ENCODE data around the gene PLD6. TPM values are rescaled to one million over a fixed set of nuclear protein-coding genes. Genes with fewer than 3 reads are reported as not detected.
"Not testable (repeated sequence)": the region's sequence is repeated elsewhere in the genome, so short reads cannot be mapped to it uniquely, and the experiment has no call there.

Gene PLD6, protein sequence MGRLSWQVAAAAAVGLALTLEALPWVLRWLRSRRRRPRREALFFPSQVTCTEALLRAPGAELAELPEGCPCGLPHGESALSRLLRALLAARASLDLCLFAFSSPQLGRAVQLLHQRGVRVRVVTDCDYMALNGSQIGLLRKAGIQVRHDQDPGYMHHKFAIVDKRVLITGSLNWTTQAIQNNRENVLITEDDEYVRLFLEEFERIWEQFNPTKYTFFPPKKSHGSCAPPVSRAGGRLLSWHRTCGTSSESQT
- total RNA-seq: 1 to 10 TPM; 9.2 to 9.6 TPM

DNA sequence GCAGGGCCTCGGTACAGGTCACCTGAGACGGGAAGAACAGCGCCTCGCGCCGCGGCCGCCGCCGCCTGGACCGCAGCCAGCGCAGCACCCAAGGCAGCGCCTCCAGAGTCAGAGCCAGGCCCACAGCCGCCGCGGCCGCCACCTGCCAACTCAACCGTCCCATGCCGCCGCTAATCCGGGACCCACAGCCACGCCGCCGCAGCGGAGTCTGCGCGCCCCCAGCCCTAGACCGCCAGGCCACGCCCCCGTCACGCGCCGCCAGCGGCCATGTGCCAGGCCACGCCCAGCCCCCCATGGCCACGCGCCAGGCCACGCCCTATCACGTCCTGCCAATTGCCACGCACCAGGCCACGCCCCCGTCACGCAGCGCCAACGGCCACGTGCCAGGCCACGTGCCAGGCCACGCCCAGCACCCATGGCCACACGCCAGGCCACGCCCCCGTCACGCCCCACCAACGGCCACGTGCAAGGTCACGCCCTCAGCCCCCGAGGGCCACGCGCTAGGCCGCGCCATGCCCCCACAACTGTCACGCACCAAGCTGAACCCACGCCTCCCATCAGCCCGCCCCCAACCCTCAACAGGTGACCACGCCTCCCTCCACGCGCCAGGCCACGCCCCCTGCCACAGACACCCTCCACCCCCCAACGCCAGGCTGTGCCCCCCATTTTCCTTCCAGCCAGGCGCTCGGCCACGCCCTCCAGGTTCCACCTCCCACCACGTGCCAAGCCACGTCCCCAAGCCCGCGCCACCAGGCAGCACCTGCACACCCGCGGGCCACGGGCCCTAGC, at the start of gene PLD6:
TSS of gene PLD6 (minus strand) at position 210 of the 789 bp plus-strand sequence. CDS start at position 163, 47 bp downstream.
- ATAC-seq: peak; percentile 71 to 80
- H3K36me3 Mint-ChIP-seq: peaks cover 20 to 21% of the 10 kb centered on the region in 2 donors
- no peaks in the 10 kb centered on the region for H3K9me3 Mint-ChIP-seq
- peak; percentile 89 to 94 for DNase-seq (ENCODE audit: low spot score in 2 of 2)
- peak within 1 kb of the TSS; percentile 93 to 96 for H3K27ac Mint-ChIP-seq

DNA sequence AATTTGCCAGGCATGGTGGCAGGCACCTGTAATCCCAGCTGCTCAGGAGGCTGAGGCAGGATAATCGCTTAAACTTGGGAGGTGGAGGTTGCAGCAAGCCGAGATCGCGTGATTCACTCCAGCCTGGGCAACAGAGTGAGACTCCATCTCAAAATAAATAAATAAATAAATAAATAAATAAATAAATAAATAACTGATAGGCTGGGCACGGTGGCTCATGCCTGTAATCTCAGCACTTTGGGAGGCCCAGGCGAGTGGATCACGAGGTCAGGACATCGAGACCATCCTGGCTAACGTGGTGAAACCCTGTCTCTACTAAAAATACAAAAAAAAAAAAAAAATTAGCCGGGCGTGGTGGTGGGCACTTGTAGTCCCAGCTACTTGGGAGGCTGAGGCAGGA, 49.6 kb upstream of the PLD6 start:
- Mint-ChIP-seq H3K27ac (peak overlapping the region in 1 of 2 donors; percentile 72), H3K36me3 (peaks cover 18 to 28% of the 10 kb centered on the region in 2 donors)
- not testable (repeated sequence) for DNase-seq (ENCODE audit: low spot score in 2 of 2); ATAC-seq; H3K9me3 Mint-ChIP-seq

DNA sequence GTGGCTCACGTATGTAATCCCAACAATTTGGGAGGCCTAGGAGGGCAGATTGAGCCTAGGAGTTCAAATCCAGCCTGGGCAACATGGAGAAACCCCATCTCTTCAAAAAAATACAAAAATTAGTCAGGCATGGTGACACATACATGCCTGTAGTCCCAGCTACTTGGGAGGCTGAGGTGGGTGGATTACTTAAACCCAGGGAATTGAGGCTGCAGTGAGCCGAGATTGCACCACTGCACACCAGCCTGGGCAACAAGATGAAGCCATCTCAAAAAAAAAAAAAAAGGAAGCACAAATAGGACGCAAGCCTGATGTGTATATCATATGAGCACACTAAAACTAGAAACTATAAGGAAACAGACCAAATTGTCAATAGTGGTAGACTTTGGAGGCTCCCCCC, 47.9 kb upstream of the PLD6 start:
- ATAC-seq: no peak
- DNase-seq (ENCODE audit: low spot score in 2 of 2): no peak
- Mint-ChIP-seq H3K36me3 (peaks cover 16 to 26% of the 10 kb centered on the region in 2 donors), H3K9me3 (no peaks in the 10 kb centered on the region), H3K27ac (no peak overlapping the region)

DNA sequence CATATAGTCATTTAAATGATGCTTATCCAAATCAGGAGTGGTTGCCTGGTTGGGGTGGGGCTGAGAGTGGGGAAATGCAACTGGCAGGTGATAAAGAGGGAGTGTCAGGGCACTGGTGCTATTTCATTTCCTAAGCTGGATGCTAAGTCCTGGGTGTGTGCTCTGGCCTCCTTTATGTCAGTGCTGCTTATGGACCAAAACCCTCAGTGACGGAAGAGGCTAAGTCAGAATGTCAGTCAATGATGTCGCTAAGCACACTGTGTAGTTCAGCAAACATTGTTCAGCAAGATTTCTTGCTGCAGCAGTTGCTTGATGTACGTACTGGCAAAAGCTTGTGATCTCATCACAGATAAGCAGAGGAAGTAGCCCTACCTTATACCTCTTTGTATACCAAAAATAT, 47.3 kb upstream of the PLD6 start:
- DNase-seq (ENCODE audit: low spot score in 2 of 2) (no peak), ATAC-seq (no peak)
- H3K27ac Mint-ChIP-seq: no peak overlapping the region
- H3K9me3 Mint-ChIP-seq: no peaks in the 10 kb centered on the region
- peaks cover 12 to 20% of the 10 kb centered on the region in 2 donors for H3K36me3 Mint-ChIP-seq

DNA sequence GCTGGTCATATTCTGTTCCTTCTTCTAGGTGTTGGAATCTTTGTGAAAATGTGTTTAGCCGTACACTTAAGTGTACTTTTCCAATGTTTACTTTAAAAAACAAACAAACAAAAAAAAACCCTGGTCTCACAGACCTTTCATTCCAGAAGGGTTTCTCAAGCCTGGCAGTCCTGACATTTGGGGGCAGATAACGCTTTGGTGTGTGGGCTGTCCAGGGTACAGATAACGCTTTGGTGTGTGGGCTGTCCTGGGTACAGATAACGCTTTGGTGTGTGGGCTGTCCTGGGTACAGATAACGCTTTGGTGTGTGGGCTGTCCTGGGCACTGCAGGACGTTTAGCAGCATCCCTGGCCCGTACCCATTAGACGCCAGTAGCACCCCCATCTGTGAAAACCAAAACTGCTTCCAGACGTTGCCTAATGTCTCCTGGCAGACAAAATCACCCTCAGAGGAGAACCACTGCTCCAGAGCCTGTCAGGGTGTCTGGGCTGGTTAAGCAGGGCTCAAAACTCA, 46.1 kb upstream of the PLD6 start:
- Mint-ChIP-seq H3K27ac (no peak overlapping the region), H3K9me3 (no peaks in the 10 kb centered on the region), H3K36me3 (peaks cover 8 to 15% of the 10 kb centered on the region in 2 donors)

DNA sequence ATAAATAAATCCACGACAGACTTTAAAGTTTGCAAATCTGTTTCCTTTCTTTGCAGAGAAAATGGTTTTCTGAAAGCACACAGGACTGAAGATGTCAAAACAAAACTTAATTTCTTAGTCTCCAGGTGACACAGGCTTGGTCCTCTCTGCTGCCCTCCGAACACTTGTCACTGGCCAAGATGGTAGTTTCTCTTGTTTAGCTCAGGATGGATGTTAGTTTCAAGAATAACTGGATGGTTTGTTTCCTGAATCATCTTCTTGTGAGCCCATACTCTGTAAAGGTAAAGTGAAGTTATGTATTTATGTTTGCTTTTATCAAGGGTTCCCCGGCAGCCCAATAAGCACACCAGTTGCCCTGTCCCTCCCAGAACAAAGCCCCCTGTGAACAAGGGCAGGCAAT, 40.7 kb upstream of the PLD6 start:
- ATAC-seq (no peak), DNase-seq (ENCODE audit: low spot score in 2 of 2) (no peak)
- H3K9me3 Mint-ChIP-seq: no peaks in the 10 kb centered on the region
- H3K27ac Mint-ChIP-seq: no peak overlapping the region
- peaks cover 0 to 14% of the 10 kb centered on the region in 2 donors for H3K36me3 Mint-ChIP-seq

More for the DNA sequence above, 46.1 kb upstream of the PLD6 start:
- DNase-seq (ENCODE audit: low spot score in 2 of 2): no peak
- no peak for ATAC-seq

DNA sequence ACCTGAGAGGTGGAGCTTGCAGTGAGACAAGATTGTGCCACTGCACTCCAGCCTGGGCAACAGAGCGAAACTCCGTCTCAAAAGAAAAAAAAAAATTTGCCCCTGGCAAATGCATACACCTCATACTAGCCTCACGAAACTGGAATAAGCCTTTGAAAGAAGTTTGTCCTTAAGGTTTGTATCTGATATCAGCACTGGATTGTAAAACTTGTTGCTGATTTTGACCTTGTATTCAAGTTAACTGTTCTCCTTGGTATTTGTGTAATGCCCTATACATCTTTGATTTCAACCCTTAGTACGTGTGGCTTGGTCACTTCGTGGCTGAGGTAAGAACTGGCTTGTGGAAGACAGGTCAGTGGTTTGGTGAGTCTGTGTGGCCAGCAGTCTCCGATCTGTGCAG, 37.0 kb upstream of the PLD6 start:
- Mint-ChIP-seq H3K27ac (no peak overlapping the region), H3K9me3 (no peaks in the 10 kb centered on the region), H3K36me3 (peaks cover 0 to 14% of the 10 kb centered on the region in 2 donors)
- ATAC-seq (no peak), DNase-seq (ENCODE audit: low spot score in 2 of 2) (no peak)

DNA sequence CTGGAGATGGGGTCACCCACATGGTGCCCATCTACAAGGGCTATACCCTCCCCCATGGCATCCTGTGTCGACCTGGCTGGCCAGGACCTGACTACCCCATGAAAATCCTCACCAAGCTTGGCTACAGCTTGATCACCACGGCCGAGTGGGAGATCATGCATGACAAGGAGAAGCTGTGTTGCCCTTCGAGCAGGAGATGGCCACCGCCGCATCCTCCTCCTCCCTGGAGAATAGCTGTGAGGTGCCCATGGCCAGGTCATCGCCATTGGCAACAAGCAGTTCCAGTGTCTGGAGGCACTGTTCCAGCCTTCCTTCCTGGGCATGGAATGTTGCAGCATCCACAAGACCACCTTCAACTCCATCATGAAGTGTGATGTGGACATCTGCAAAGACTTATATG, 36.1 kb upstream of the PLD6 start:
- no peak overlapping the region for H3K27ac Mint-ChIP-seq
- ATAC-seq: no peak
- peaks cover 6 to 10% of the 10 kb centered on the region in 2 donors for H3K36me3 Mint-ChIP-seq
- H3K9me3 Mint-ChIP-seq: no peaks in the 10 kb centered on the region
- DNase-seq (ENCODE audit: low spot score in 2 of 2): no peak

DNA sequence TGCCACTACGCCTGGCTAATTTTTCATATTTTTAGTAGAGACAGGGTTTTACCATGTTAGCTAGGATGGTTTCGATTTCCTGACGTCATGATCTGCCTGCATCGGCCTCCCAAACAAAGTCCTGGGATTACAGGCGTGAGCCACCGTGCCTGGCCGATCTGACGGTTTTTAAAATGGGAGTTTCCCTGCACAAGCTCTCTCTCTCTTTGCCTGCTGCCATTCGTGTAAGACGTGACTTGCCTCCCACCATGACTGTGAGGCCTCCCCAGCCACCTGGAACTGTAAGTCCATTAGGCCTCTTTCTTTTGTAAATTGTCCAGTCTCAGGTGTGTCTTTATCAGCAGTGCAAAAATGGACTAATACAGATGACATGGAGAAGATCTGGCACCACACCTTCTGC, 35.5 kb upstream of the PLD6 start:
- Mint-ChIP-seq H3K27ac (peak overlapping the region in 1 of 2 donors; percentile 50), H3K36me3 (peaks cover 4 to 10% of the 10 kb centered on the region in 2 donors), H3K9me3 (no peaks in the 10 kb centered on the region)
- ATAC-seq: no peak
- no peak for DNase-seq (ENCODE audit: low spot score in 2 of 2)

DNA sequence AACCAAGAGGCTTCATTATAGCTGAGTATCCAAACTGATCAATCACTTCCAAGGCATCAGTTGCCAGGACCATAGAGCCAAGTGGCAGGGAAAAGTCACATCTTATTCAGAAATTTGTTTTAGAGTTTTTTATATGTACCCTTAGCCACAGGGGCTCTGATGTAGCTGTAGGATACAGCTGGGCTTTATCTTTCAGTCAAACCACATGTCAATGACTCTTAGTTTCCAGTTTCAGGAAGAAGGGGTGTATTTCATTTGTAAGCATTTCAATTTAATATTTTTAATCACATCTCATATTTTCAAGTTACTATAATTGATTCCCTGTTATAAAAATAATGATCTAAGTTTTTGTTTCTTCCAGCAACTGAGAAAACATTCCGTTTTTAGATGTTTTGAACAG, 33.7 kb upstream of the PLD6 start:
- Mint-ChIP-seq H3K9me3 (no peaks in the 10 kb centered on the region), H3K27ac (no peak overlapping the region), H3K36me3 (peaks cover 0 to 16% of the 10 kb centered on the region in 2 donors)
- peak in 1 of 2 donors; percentile 52 for ATAC-seq
- DNase-seq (ENCODE audit: low spot score in 2 of 2): no peak

DNA sequence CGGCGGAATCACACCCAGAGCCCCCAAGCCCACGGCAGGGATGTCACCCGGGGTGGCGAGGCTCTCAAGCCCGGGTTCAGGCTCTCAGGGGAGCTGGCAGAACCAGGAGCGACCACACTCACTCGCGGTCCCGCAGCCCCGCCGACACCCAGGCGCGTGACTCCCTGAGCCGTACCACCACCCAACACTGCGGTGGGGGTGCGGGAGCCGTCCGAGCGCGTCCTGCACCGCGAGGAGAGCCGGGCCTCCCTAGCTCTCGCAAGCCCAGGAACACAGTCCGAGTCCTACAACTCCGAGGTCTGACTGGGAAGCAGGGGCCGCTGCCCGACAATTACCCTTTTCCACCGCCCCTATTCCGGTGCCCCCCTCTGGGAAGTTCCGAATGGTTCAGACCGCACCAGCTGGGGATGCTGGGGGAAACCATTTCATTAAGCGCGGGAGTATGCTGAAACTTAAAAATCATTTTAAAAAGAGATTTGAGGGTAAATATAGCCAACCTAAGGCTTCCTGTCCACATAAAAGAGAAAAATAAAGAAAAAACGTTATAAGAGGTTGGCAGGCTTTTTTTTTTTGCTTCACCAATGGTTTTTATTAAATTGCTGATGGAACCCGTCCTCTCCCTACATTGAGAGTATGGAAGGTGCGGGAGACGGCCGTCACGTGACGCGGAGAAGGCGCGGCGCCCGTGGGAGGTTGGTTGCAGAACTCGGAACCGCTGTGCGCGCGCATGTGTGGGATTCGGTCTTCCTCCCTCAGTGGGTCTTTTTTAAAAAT, 31.1 kb upstream of the PLD6 start, which contains the start of gene FLCN:
TSS of gene FLCN (minus strand) at position 143 of the 774 bp plus-strand sequence. CDS start 9,031 bp downstream, outside the sequence.
- peak; percentile 90 to 94 for ATAC-seq
- peak; percentile 84 to 92 for DNase-seq (ENCODE audit: low spot score in 2 of 2)
- H3K36me3 Mint-ChIP-seq: peaks cover 0 to 16% of the 10 kb centered on the region in 2 donors
- H3K27ac Mint-ChIP-seq: peak within 1 kb of the TSS; percentile 99 to 100
- H3K9me3 Mint-ChIP-seq: no peaks in the 10 kb centered on the region

DNA sequence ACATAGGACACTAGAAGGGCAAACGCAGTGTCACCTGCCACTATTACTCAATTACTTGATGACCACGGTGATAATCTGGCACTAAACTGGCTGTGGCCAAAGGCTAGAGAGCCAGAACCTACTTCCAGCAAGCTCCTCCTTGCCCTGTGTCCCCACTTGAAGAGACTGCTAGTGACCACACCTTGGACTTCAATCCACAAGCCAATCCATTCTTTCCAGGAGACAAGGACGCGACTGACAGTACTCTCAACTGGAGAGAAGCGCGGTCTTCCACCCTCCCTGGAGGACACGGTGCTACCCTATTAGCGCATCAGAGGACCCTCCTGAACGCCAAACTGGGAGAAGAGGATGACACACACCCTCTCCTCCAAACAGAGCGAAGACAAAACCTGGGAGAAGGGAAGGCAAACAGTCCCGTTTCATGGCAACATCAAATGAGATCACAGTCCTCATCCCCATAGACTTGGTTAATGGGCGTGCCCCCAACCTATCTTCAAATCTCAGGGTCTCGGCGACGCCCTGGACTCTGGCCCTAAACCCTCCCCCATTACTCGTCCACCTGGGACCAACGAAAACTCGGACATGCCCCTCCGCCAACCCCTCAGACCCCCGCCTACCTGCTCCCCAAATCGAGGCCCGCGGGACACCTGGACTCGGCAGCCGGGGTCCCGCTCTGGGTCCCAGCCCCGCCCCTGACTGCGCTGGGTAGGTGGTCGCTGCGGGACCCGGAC, 30.3 kb upstream of the PLD6 start:
- Mint-ChIP-seq H3K9me3 (no peaks in the 10 kb centered on the region), H3K36me3 (peaks cover 0 to 16% of the 10 kb centered on the region in 2 donors), H3K27ac (peak overlapping the region; percentile 99 to 100)
- peak; percentile 1 to 19 for ATAC-seq
- DNase-seq (ENCODE audit: low spot score in 2 of 2): no peak

DNA sequence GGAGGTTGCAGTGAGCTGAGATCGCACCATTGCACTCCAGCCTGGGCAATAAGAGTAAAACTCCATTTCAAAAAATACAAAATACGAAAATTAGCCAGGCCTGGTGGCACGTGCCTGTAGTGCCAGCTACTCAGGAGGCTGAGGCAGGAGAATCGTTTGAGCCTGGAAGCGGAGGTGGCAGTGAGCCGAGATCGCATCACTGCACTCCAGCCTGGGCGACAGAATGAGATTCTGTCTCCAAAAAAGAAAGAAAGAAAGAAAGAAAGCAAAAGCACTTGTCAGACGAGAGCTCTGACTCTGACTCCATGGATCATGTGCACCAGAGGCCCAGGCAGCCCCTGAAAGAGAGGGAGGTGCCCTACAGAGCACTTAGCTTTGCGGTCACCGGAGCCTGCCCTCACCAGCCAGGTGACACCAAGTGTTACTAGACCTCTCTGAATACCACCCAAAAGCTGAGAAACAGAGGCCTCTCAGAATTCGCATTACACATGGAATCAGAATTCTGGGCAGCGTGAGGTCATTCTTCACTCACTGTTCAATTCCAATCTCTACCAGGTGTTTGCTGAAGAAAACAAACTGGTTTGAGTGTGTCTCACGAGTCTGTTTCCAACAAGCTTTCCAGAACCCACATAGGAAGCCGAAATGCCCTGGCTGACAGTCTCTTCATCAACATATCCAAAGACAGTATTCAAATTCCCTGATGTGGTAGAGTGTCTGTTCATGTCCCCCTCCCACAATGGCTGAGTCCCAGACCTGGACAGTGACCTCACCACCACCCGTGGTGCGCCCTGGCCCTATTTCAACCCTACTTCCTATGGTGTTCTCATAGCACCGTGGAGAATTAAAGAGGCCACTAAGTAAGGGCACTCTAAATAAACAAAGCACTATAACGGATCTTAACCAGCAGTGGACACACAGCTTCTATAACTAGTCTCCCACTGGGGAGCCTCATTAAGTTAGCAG, 29.4 kb upstream of the PLD6 start:
- ATAC-seq: no peak
- H3K27ac Mint-ChIP-seq: peak overlapping the region; percentile 99 to 100
- peaks cover 0 to 16% of the 10 kb centered on the region in 2 donors for H3K36me3 Mint-ChIP-seq
- no peak for DNase-seq (ENCODE audit: low spot score in 2 of 2)
- no peaks in the 10 kb centered on the region for H3K9me3 Mint-ChIP-seq

DNA sequence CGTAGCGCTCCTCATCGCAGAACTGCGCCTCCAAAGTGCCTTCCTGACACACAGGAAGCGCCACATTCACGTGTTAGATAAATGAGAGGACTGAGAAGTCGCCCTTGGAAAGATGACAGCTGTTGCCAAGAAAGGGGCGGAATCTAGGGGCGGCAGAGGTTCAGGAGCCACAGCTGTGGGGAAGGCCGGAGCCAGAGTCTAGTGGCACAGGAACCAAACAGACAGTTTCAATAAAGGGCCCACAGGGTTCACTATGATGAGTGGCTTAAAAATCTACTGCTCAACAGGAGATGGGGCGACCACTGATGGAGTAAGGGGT, 26.1 kb upstream of the PLD6 start:
- ATAC-seq: no peak
- no peak for DNase-seq (ENCODE audit: low spot score in 2 of 2)
- Mint-ChIP-seq H3K36me3 (peaks cover 0 to 10% of the 10 kb centered on the region in 2 donors), H3K27ac (peak overlapping the region in 1 of 2 donors; percentile 46), H3K9me3 (no peaks in the 10 kb centered on the region)

DNA sequence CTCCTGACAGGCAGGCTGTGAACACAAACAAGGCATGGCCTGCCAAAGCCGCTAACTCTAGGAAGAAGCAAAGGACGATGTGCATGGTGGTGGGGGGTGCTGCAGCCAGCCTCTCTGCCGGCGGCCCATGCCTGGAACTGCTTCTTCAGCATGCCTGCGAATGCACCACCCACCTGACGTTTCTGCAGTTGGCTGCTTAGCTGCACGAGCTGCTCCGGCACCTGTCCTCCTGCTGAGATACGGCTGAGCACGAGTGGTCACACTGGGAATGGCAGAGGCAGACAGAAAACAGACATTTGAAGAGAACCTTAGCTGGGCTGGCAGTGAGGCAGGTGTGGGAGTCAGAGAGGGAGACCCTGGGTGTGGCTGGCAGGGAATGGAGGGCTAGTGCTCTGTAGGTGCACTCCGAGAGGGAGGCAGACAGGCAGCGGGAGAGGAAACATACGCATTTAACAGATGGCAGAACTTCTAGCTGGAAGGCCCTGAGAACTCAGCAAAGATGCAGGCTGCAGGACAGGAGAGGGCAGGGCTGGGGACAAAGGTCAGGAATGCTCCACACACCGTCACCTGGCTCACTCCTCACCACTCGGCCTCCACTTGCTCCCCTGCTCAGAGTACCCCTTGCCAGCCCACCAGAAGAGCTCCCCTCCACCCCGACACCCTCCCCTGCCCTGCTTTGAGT, 25.6 kb upstream of the PLD6 start:
- H3K9me3 Mint-ChIP-seq: no peaks in the 10 kb centered on the region
- H3K27ac Mint-ChIP-seq: peak overlapping the region in 1 of 2 donors; percentile 46
- DNase-seq (ENCODE audit: low spot score in 2 of 2) (no peak), ATAC-seq (no peak)
- peaks cover 0 to 6% of the 10 kb centered on the region in 2 donors for H3K36me3 Mint-ChIP-seq

Data from activated naive CD4-positive, alpha-beta T cell treated with anti-CD3 and anti-CD28 coated beads, Interleukin-2, amount 50 U/mL, for 72 hours (primary cell).